LNCaP clone FGC (cell line): Measurements from ENCODE around the gene FOXN3.
A peak's percentile ranks its signal among the peaks of the same experiment; 100 is the strongest.

ENCODE experiments used
- DNase-seq: peaks from one replicate; pipeline ENCODE4 v3.0.0-alpha.2; 2011; ENCODE audit warnings: low read depth
- H3K4me3 ChIP-seq: 2 replicates; pipeline ENCODE4 v1.5.1; 2011; ENCODE audit warnings: mild to moderate bottlenecking, low read depth, low read length, control low read depth
- CTCF ChIP-seq: IDR thresholded peaks from 2 replicates; pipeline ENCODE4 v1.5.1; 2012; ENCODE audit warnings: mild to moderate bottlenecking; ENCODE audit not compliant: control insufficient read depth, insufficient read depth; ENCODE audit errors: extremely low read depth

The FOXN3 gene

GRCh38 chr14:89418976-89419375 lies 1.9 kb upstream of the FOXN3 start:
- no peak for DNase-seq
- no peak for TF ChIP-seq CTCF
- no peak overlapping the region for H3K4me3 ChIP-seq

- DNase-seq = no peak
- TF ChIP-seq CTCF = no peak
- no peak overlapping the region for H3K4me3 ChIP-seq
Observed at GRCh38 chr14:89418452-89418851, 1.4 kb upstream of the FOXN3 start.

GRCh38 chr14:89417465-89418225 lies 612 bp upstream of the FOXN3 start:
- peak overlapping the region; percentile 68 for H3K4me3 ChIP-seq
- no peak for DNase-seq
- TF ChIP-seq CTCF = peak; percentile 75

- peak overlapping the region; percentile 74 for H3K4me3 ChIP-seq
- DNase-seq = peak; percentile 99
- no peak for TF ChIP-seq CTCF
Observed at GRCh38 chr14:89416002-89416995, 734 bp downstream of the FOXN3 start.

GRCh38 chr14:89415159-89415558 lies 1.9 kb downstream of the FOXN3 start:
- peak overlapping the region; percentile 74 for H3K4me3 ChIP-seq
- no peak for TF ChIP-seq CTCF
- DNase-seq = no peak

GRCh38 chr14:89411976-89412375 lies 5.1 kb downstream of the FOXN3 start:
- no peak overlapping the region for H3K4me3 ChIP-seq
- DNase-seq = no peak
- no peak for TF ChIP-seq CTCF
